OCI-LY3 (cell line): ENCODE data around the gene MTFR1L.

Source experiments
- EZH2phosphoT487 ChIP-seq: fragments of 200-600 bp; shearing (Covaris generic); IDR thresholded peaks from 2 replicates; pipeline ENCODE4 v1.6.1; 2018; ENCODE audit warnings: antibody characterized with exemption, mixed run types, low read depth
- TF ChIP-seq, protein P1 (sequence below): fragments of 200-600, 300-600 bp; sonication (generic); IDR thresholded peaks from 2 replicates; pipeline ENCODE4 v1.5.1; 2014; ENCODE audit warnings: antibody characterized with exemption, low read length, low read depth

DNA sequence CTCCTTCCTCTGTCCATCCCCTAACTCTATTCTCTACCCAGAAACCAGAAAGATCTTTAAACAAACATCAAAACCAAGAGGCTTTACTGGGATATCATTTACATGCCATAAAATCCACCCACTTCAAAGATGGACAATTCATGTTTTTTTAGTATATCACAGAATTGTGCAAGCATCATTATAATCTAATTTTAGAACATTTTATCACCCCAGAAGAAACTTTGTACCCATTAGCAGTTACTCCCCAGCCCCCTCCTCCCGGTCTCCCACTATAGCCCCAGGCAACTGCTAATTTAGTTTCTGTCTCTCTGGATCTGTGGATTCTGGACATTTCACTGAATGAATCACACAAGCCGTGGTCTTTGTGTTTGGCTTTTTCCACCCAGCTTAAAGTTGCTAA is 24.5 kb upstream of the MTFR1L start:
- TF ChIP-seq, protein P1, sequence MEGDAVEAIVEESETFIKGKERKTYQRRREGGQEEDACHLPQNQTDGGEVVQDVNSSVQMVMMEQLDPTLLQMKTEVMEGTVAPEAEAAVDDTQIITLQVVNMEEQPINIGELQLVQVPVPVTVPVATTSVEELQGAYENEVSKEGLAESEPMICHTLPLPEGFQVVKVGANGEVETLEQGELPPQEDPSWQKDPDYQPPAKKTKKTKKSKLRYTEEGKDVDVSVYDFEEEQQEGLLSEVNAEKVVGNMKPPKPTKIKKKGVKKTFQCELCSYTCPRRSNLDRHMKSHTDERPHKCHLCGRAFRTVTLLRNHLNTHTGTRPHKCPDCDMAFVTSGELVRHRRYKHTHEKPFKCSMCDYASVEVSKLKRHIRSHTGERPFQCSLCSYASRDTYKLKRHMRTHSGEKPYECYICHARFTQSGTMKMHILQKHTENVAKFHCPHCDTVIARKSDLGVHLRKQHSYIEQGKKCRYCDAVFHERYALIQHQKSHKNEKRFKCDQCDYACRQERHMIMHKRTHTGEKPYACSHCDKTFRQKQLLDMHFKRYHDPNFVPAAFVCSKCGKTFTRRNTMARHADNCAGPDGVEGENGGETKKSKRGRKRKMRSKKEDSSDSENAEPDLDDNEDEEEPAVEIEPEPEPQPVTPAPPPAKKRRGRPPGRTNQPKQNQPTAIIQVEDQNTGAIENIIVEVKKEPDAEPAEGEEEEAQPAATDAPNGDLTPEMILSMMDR = no peak
- no peak for TF ChIP-seq EZH2phosphoT487
